Fibroblast of skin of left quadriceps (primary cell): ENCODE data around the gene CBLN3.

Experiments
- DNase-seq, 2 experiments: peaks; one replicate each; pipeline ENCODE4 v3.0.0-alpha.2; 2013; ENCODE audit warnings: low read depth in 2 of 2

CBLN3 gene

GRCh38 chr14:24439257-24439656, 9.8 kb upstream of the CBLN3 start:
- no peak for DNase-seq

GRCh38 chr14:24438223-24439097, 9.0 kb upstream of the CBLN3 start:
- DNase-seq: no peak

- DNase-seq: no peak
Observed at GRCh38 chr14:24437736-24438067, 8.2 kb upstream of the CBLN3 start.

GRCh38 chr14:24437020-24437735, 7.7 kb upstream of the CBLN3 start:
- no peak for DNase-seq

GRCh38 chr14:24436355-24437019, 7.0 kb upstream of the CBLN3 start:
- peak in 1 of 2 experiments; percentile 44 for DNase-seq

GRCh38 chr14:24435998-24436354, 6.5 kb upstream of the CBLN3 start:
- no peak for DNase-seq

- no peak for DNase-seq
Observed at GRCh38 chr14:24435192-24435810, 5.8 kb upstream of the CBLN3 start.

- no peak for DNase-seq
Observed at GRCh38 chr14:24434676-24435075, 5.2 kb upstream of the CBLN3 start.

- DNase-seq: no peak
Observed at GRCh38 chr14:24434036-24434435, 4.6 kb upstream of the CBLN3 start.

- no peak for DNase-seq
Observed at GRCh38 chr14:24432259-24433131, 3.0 kb upstream of the CBLN3 start.

- peak; percentile 76 to 79 for DNase-seq
Observed at GRCh38 chr14:24431569-24432258, 2.2 kb upstream of the CBLN3 start.

- peak in 1 of 2 experiments; percentile 18 for DNase-seq
Observed at GRCh38 chr14:24430682-24431568, 1.5 kb upstream of the CBLN3 start.

GRCh38 chr14:24430143-24430681, 744 bp upstream of the CBLN3 start:
- DNase-seq: peak; percentile 46 to 52

- DNase-seq: no peak
Observed at GRCh38 chr14:24428628-24429394, 657 bp downstream of the CBLN3 start.

GRCh38 chr14:24427537-24428508, 1.6 kb downstream of the CBLN3 start:
- DNase-seq: no peak

- no peak for DNase-seq
Observed at GRCh38 chr14:24426912-24427536, 2.4 kb downstream of the CBLN3 start.
